Ishikawa (cell line): ENCODE results near the gene GTF2H4.

Experiments
- CEBPB ChIP-seq: IDR thresholded peaks from 2 replicates; pipeline ENCODE4 v1.6.1; 2012
- CREB1 ChIP-seq: IDR thresholded peaks from 2 replicates; pipeline ENCODE4 v1.6.1; 2012; ENCODE audit warnings: low read depth
- EGR1 ChIP-seq: IDR thresholded peaks from 2 replicates; pipeline ENCODE4 v1.6.1; 2012
- EP300 ChIP-seq: IDR thresholded peaks from 2 replicates; pipeline ENCODE4 v1.6.1; 2012; ENCODE audit warnings: borderline replicate concordance
- FOXM1 ChIP-seq: IDR thresholded peaks from 2 replicates; pipeline ENCODE4 v1.6.1; 2012; ENCODE audit warnings: low read depth, borderline replicate concordance
- NFIC ChIP-seq: IDR thresholded peaks from 2 replicates; pipeline ENCODE4 v1.6.1; 2012
- RAD21 ChIP-seq: IDR thresholded peaks from 2 replicates; pipeline ENCODE4 v1.6.1; 2012; ENCODE audit warnings: low read depth
- TAF1 ChIP-seq: IDR thresholded peaks from 2 replicates; pipeline ENCODE4 v1.6.1; 2012; ENCODE audit warnings: low read depth, mild to moderate bottlenecking
- TCF12 ChIP-seq: IDR thresholded peaks from 2 replicates; pipeline ENCODE4 v1.6.1; 2012; ENCODE audit warnings: low read depth
- TEAD4 ChIP-seq: IDR thresholded peaks from 2 replicates; pipeline ENCODE4 v1.6.1; 2012
- YY1 ChIP-seq: IDR thresholded peaks from 2 replicates; pipeline ENCODE4 v1.6.1; 2012; ENCODE audit warnings: low read depth
- ZBTB7A ChIP-seq: IDR thresholded peaks from 2 replicates; pipeline ENCODE4 v1.6.1; 2012; ENCODE audit warnings: low read depth
- TF ChIP-seq, protein P1 (sequence below): IDR thresholded peaks from 2 replicates; pipeline ENCODE4 v1.6.1; 2012; ENCODE audit warnings: low read depth, mild to moderate bottlenecking
- TF ChIP-seq, protein P2 (sequence below): IDR thresholded peaks from 2 replicates; pipeline ENCODE4 v1.6.1; 2012
- TF ChIP-seq, protein P3 (sequence below): IDR thresholded peaks from 2 replicates; pipeline ENCODE4 v1.6.1; 2012

Gene GTF2H4

DNA sequence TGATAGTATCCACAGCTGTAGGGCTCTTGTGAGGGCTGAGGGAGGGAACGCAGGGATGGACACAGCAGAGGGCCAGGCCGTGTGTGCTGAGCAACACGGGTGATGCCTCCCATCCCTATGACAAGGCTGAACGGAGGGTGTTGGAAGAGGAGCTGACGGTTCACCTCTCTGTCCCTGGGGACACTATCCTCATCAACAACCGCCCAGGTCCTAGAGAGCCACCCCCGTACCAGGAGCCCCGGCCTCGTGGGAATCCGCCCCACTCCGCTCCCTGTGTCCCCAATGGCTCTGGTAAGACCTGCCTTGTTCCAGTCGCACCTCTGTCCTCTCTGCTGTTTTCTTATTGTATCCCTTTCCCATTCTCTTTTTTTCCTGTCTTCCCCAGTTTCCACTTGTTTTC is 13.6 kb upstream of the GTF2H4 start:
- TF ChIP-seq, protein P1, sequence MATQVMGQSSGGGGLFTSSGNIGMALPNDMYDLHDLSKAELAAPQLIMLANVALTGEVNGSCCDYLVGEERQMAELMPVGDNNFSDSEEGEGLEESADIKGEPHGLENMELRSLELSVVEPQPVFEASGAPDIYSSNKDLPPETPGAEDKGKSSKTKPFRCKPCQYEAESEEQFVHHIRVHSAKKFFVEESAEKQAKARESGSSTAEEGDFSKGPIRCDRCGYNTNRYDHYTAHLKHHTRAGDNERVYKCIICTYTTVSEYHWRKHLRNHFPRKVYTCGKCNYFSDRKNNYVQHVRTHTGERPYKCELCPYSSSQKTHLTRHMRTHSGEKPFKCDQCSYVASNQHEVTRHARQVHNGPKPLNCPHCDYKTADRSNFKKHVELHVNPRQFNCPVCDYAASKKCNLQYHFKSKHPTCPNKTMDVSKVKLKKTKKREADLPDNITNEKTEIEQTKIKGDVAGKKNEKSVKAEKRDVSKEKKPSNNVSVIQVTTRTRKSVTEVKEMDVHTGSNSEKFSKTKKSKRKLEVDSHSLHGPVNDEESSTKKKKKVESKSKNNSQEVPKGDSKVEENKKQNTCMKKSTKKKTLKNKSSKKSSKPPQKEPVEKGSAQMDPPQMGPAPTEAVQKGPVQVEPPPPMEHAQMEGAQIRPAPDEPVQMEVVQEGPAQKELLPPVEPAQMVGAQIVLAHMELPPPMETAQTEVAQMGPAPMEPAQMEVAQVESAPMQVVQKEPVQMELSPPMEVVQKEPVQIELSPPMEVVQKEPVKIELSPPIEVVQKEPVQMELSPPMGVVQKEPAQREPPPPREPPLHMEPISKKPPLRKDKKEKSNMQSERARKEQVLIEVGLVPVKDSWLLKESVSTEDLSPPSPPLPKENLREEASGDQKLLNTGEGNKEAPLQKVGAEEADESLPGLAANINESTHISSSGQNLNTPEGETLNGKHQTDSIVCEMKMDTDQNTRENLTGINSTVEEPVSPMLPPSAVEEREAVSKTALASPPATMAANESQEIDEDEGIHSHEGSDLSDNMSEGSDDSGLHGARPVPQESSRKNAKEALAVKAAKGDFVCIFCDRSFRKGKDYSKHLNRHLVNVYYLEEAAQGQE = no peak
- TF ChIP-seq, protein P2, sequence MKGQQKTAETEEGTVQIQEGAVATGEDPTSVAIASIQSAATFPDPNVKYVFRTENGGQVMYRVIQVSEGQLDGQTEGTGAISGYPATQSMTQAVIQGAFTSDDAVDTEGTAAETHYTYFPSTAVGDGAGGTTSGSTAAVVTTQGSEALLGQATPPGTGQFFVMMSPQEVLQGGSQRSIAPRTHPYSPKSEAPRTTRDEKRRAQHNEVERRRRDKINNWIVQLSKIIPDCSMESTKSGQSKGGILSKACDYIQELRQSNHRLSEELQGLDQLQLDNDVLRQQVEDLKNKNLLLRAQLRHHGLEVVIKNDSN = no peak
- no peak for TF ChIP-seq YY1

DNA sequence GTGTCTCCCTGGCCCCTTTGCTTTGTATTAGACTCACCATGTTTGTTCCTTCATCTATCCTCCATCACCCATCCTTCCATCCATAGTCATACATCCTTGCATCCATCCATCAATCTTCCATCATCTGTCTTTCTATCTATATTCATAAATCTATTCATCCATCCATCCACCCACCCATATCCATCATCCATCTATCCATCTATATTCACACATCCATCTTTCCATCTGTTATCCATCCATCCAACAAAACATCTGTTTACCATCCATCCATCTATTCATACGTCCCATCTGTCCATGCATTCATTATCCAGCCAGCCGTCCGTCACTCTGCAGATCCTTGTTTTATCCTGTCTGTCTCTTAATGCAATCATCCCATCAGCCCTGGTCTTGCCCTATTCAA is 13.1 kb upstream of the GTF2H4 start:
- TF ChIP-seq, protein P2 = no peak
- TF ChIP-seq, protein P1 = no peak
- no peak for TF ChIP-seq FOXM1
- TF ChIP-seq NFIC = no peak
- no peak for TF ChIP-seq RAD21
- no peak for TF ChIP-seq TCF12
- TF ChIP-seq CREB1 = no peak
- no peak for TF ChIP-seq ZBTB7A
- TF ChIP-seq CEBPB = no peak
- TF ChIP-seq, protein P3, sequence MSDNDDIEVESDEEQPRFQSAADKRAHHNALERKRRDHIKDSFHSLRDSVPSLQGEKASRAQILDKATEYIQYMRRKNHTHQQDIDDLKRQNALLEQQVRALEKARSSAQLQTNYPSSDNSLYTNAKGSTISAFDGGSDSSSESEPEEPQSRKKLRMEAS = no peak
- TF ChIP-seq TEAD4 = no peak
- TF ChIP-seq EGR1 = no peak
- TF ChIP-seq YY1 = no peak
- no peak for TF ChIP-seq EP300
- TF ChIP-seq TAF1 = no peak

DNA sequence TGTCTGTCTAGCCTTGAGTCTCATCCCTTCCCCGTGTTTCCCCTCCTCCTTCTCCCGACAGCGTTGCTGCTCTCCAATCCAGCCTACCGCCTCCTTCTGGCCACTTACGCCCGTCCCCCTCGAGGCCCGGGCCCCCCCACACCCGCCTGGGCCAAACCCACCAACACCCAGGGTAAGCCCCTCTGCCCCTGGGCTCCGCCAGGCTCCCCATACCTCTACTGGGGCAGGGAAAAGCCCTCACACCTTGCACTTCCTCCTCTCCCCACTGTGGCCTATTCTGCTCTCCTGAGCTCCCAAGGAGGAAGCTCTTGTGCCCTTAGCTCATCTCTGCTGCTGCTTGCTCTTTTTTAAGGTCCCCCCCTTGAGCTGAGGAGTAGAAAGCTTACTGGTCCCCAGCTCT is 12.7 kb upstream of the GTF2H4 start:
- no peak for TF ChIP-seq EGR1

DNA sequence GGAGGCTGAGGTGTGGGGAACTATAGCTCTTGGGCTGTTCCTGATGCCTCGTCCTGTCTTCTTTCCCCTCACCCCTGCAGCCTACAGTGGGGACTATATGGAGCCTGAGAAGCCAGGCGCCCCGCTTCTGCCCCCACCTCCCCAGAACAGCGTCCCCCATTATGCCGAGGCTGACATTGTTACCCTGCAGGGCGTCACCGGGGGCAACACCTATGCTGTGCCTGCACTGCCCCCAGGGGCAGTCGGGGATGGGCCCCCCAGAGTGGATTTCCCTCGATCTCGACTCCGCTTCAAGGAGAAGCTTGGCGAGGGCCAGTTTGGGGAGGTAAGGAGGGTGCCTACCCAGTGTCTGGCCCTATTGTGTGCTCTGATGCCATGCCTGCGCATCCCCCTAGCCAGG is 11.5 kb upstream of the GTF2H4 start:
- TF ChIP-seq, protein P2 = no peak
- TF ChIP-seq CREB1 (no peak), RAD21 (no peak), TAF1 (no peak), NFIC (no peak), ZBTB7A (no peak)

DNA sequence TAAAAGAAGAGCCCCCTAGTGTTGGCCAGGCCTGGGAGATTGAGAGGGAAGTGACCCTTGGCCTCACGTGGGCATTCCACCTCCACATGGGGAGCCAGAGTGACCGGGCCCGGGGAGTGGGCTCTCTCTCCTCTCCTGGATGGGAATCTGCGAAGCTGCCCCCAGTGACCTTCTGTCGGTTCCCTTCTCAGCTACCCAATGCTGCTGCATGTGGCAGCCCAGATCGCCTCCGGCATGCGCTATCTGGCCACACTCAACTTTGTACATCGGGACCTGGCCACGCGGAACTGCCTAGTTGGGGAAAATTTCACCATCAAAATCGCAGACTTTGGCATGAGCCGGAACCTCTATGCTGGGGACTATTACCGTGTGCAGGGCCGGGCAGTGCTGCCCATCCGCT is 10.1 kb upstream of the GTF2H4 start:
- TF ChIP-seq TAF1 (no peak), EP300 (no peak), RAD21 (no peak), EGR1 (no peak), ZBTB7A (no peak), CEBPB (no peak), TCF12 (no peak), TEAD4 (no peak), YY1 (no peak), NFIC (no peak), CREB1 (no peak), FOXM1 (no peak)
- TF ChIP-seq, protein P3 = no peak
- TF ChIP-seq, protein P2 = no peak
- TF ChIP-seq, protein P1 = no peak
